DLD1 (cell line): Measurements from ENCODE around the gene VENTX.

Experiments
- in situ Hi-C: cut with HindIII; loops from 2 replicates; pipeline ENCODE4 v1.10.0; 2017; ENCODE audit warnings: low sequenced_read_pairs

The VENTX gene

GRCh38 chr10:133270773-133271297, 33.2 kb downstream of the VENTX start:
- in situ Hi-C loops = loop anchor here (25.0 kb wide), 1 partner anchor 109 kb away; the partner anchor contains the start of gene KNDC1

GRCh38 chr10:133271521-133272300, 34.1 kb downstream of the VENTX start:
- in situ Hi-C loops = loop anchor here (25.0 kb wide), 1 partner anchor 109 kb away; the partner anchor contains the start of gene KNDC1

- in situ Hi-C loops = loop anchor here (25.0 kb wide), 1 partner anchor 110 kb away; the partner anchor contains the start of gene KNDC1
Measured at GRCh38 chr10:133272301-133272963, 34.8 kb downstream of the VENTX start.

GRCh38 chr10:133272964-133273420, 35.3 kb downstream of the VENTX start:
- in situ Hi-C loops = loop anchor here (25.0 kb wide), 1 partner anchor 111 kb away; the partner anchor contains the start of gene KNDC1

DNA sequence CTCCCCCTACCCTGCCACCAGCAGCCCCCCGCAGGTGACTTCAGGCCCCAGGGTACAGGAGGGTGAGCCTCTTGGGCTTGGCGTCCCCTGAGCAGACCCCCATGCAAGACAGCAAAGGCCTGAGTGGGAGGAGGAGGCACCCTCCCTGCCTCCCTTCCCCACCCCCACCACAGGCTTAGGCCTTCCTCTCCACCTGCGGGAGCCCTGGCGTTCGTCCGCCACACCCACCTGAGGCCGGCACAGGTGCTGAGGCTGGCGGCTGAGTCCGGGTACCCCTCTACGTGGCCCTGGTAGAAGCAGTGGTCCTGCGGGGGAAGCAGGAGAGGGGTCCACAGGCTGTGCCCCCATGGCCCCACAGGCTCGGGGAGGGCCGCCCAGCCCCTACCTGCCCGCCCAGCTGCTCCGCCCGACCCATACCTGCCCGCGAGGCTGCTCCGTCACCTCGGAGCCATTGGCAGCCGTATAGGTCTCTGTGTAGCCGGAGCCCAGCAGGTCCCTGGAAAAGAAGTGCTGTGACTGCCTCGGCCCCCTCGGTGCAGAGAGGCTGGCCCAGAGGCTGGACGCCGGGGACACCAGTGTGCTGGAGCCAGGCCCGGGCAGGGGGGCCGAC, 36.0 kb downstream of the VENTX start:
- in situ Hi-C loops = loop anchor here (25.0 kb wide), 1 partner anchor 111 kb away; the partner anchor contains the start of gene KNDC1

DNA sequence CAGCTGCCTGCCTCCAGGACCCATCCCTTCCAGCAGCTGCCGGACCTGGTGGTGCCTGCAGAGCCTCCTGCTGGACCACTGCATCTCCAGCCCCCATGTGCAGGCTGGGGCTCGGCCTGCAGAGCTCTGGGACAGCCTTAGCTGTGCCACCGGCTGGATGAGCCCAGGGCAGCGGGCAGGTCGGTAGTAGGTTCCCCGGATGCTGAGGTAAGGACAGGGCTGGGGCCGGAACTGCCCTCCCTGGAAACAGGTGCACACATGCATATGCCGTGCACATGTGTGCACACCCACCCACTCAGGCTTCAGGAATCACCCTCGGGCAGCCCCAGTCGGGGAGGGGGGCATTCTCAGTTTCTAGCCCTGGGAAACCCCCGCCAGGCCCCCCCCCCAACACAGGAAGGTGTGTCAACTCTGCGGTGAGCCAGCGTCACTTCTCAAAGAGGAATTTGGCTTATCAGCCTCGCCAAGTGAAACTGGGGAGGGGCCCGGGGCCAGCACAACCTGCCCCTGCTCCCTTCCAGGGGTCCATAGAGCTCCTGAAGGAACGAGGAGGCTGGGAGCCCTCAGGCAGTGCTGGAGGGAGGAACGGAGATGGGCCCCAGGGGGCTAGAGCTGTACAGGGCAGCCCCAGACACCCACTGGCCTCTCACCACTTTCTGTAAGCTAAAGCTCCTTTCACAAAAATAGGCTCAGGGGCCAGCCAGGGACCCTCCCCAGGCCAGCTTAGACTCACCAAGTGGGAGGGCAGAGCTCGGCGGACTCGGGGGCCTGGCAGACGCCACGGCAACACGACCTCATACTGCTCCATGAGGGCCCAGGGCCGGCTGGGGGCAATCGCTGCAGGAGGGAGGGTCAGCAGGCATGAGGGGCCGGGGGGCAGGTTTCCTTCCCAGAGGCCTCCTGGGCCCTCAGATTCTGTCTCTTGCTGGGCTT, 37.4 kb downstream of the VENTX start:
- in situ Hi-C loops = loop anchor here (25.0 kb wide), 1 partner anchor 113 kb away; the partner anchor contains the start of gene KNDC1

- in situ Hi-C loops = no loop called here
Measured at GRCh38 chr10:133275684-133276092, 38.0 kb downstream of the VENTX start.

- in situ Hi-C loops = no loop called here
Measured at GRCh38 chr10:133276100-133276434, 38.4 kb downstream of the VENTX start.

- in situ Hi-C loops = no loop called here
Measured at GRCh38 chr10:133276435-133277201, 39.0 kb downstream of the VENTX start, which contains the start of gene ADAM8. Gene ADAM8, minus strand, starts transcription at chr10:133276868. Its CDS starts 51 bp downstream, at chr10:133276817.

DNA sequence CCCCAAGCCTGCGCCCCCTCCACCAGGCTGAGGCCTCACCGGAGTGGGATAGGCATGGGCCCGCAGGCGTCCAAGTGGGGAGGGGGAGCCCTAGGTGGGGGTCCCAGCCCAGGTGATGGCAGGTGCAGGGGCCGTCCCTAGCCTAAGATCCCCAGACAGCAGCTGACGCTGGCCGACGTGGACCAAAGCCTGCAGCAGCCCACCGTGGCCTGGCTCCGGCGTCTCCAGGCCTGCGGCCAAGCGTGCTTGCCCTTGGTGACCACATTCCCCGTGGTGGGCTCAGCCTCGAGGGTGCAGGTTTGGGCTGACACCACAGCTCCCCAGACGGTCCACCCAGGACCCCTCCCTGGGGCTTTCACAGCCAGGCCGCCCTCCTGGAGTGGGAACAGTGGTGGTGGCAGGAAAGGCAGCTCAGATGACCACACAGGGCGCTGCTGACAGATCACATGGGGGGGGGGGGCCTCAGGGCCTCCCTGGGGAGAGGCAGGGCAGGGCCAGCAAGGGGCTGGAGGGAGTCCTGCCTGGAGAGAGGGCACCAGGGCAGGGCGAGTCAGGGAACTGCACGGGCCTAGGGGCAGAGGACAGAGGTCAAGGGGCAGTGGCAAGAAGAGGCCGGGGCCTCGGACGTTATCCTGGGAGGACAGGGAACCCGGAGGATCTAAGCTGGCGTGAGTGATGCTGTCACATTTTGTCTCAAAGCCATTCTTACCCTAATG, 39.8 kb downstream of the VENTX start:
- in situ Hi-C loops = no loop called here

GRCh38 chr10:133277993-133278576, 40.4 kb downstream of the VENTX start:
- in situ Hi-C loops = no loop called here

GRCh38 chr10:133278577-133279265, 41.1 kb downstream of the VENTX start:
- in situ Hi-C loops = no loop called here

- in situ Hi-C loops = no loop called here
Measured at GRCh38 chr10:133279326-133280226, 41.9 kb downstream of the VENTX start.

DNA sequence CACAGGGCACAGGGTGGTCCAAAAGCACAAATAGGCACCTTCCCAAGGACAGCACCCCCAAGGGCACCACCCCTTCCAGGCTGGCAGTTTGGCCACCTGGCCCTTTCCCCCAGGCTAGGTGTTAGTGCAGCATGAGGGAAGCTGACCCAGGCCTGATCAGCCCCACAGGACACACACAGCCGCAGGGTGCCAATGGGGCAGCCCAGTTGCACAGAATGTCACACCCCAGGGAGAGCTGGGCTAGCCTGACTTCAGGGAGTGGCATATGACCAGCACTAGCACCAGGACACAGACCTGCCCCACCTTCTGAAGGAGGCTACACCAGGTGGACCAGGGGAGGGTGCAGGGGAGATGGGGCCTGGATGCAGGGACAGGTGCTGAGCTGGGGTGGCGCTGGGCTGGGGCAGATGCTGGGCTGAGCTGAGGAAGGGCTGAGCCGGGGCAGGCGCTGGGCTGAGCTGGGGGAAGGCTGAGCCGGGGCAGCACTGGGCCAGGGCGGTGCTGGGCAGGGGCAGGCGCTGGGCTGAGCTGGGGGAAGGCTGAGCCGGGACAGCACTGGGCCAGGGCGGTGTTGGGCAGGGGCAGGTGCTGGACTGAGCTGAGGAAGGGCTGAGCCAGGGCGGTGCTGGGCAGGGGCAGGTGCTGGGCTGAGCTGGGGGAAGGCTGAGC, 42.9 kb downstream of the VENTX start:
- in situ Hi-C loops = no loop called here

DNA sequence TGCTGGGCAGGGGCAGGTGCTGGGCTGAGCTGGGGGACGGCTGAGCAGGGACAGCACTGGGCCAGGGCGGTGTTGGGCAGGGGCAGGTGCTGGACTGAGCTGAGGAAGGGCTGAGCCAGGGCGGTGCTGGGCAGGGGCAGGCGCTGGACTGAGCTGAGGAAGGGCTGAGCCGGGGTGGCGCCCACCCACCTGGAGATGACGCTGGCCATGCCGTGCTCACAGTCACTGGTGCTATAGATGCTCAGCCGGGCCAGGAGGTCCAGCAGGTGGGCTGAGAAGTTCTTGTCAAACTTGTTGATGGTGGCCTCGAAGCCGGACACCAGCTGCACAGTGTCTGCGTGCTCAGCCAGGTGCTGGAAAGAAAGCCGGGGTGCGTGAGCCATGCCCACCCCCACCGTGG, 43.4 kb downstream of the VENTX start:
- in situ Hi-C loops = no loop called here
